ENCODE measurements around the gene GPATCH8. TPM values are rescaled to one million over a fixed set of nuclear protein-coding genes. Genes with fewer than 3 reads are reported as not detected.
A peak's percentile ranks its signal among the peaks of the same experiment; 100 is the strongest.

The GPATCH8 gene
- total and polyA plus RNA-seq, 9 of the 15 experiments (the other 6 are each of a cell fraction or from before 2014, with no cell fraction given): 10.6 to 29.6 (median 13.2) TPM

DNA sequence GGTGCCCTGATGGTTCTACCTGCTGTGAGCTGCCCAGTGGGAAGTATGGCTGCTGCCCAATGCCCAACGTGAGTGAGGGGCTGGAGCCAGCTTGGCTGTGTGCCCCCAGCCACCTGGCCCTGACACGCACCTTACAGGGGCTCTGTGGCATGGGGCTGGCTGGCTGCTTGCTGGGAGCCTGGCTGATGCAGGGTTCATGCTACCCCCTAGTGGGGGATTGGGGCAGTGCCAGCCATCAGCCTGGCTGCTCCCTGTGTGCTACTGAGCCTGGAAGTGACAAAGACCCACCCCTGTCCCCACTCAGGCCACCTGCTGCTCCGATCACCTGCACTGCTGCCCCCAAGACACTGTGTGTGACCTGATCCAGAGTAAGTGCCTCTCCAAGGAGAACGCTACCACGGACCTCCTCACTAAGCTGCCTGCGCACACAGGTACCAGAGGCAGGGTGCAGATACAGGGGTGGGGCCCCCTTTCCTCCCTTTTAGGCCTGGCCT is 152.4 kb downstream of the GPATCH8 start (continued):
- TF ChIP-seq, protein P1, sequence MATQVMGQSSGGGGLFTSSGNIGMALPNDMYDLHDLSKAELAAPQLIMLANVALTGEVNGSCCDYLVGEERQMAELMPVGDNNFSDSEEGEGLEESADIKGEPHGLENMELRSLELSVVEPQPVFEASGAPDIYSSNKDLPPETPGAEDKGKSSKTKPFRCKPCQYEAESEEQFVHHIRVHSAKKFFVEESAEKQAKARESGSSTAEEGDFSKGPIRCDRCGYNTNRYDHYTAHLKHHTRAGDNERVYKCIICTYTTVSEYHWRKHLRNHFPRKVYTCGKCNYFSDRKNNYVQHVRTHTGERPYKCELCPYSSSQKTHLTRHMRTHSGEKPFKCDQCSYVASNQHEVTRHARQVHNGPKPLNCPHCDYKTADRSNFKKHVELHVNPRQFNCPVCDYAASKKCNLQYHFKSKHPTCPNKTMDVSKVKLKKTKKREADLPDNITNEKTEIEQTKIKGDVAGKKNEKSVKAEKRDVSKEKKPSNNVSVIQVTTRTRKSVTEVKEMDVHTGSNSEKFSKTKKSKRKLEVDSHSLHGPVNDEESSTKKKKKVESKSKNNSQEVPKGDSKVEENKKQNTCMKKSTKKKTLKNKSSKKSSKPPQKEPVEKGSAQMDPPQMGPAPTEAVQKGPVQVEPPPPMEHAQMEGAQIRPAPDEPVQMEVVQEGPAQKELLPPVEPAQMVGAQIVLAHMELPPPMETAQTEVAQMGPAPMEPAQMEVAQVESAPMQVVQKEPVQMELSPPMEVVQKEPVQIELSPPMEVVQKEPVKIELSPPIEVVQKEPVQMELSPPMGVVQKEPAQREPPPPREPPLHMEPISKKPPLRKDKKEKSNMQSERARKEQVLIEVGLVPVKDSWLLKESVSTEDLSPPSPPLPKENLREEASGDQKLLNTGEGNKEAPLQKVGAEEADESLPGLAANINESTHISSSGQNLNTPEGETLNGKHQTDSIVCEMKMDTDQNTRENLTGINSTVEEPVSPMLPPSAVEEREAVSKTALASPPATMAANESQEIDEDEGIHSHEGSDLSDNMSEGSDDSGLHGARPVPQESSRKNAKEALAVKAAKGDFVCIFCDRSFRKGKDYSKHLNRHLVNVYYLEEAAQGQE (IDR thresholded peaks at IDR 0.05; ENCODE audit: borderline replicate concordance): peak; percentile 67
- TF ChIP-seq, protein P1 (CRISPR knock-in tag; IDR thresholded peaks at IDR 0.05; ENCODE audit: low read depth): no peak

All from K562 (cell line).